DOHH2 (cell line): ENCODE measurements around the gene MCC.

Source experiments
- CTCF ChIP-seq: fragments of 200-600 bp; sonication (generic); IDR thresholded peaks from one replicate; pipeline ENCODE4 v1.5.1; 2014; ENCODE audit warnings: antibody characterized with exemption, mild to moderate bottlenecking, low read depth, low read length; ENCODE audit not compliant: poor library complexity, severe bottlenecking
- EZH2phosphoT487 ChIP-seq: fragments of 200-600 bp; sonication (generic); IDR thresholded peaks from 2 replicates; pipeline ENCODE4 v1.6.1; 2017; ENCODE audit warnings: borderline replicate concordance, mild to moderate bottlenecking, antibody characterized with exemption, low read length, moderate library complexity, mixed read lengths

- TF ChIP-seq CTCF (no peak), EZH2phosphoT487 (no peak)
Measured at GRCh38 chr5:113091622-113092021, 396.6 kb downstream of the MCC start.
